Measurements from ENCODE around the gene EPB41L3.
A peak's percentile ranks its signal among the peaks of the same experiment; 100 is the strongest.

EPB41L3 gene

DNA sequence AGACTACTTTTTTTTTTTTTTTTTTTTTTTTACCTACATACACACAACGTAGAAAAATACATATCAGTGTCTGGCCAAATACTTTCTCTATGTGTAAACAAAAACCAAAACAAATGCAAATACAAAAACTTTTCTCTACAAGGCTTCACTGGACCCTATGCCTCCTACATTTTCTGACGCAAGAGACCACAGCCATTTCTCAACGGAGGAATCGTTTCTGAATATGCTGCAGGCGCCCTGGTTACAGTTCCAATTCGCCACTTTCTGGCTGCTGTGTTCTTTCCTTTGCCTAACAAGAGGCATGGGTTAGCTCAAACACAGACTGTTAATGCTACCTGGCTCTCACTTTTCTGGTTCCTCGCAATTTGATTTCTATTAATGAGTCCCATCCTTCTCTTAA, 96.4 kb downstream of the EPB41L3 start:
- peak; percentile 4 for DNase-seq

DNA sequence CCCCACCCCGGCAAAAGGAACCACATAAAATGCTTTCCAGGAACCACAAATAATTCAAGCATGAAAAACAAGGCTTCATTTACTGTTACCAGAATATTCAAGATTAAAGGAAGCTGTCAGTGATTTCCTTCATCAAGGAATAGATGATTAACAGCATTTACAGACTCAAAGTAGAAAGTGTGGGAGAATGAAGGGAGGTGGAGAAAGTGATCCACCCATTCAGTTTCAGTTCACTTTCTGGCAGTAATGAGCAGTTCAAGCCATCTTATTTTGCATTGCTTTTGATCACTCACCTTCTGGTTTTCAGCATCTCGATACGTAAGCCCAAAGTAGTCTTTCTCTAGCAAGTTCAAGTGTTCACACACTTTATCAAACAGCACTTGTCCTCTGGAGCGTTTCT, 99.0 kb downstream of the EPB41L3 start:
- DNase-seq: no peak

DNA sequence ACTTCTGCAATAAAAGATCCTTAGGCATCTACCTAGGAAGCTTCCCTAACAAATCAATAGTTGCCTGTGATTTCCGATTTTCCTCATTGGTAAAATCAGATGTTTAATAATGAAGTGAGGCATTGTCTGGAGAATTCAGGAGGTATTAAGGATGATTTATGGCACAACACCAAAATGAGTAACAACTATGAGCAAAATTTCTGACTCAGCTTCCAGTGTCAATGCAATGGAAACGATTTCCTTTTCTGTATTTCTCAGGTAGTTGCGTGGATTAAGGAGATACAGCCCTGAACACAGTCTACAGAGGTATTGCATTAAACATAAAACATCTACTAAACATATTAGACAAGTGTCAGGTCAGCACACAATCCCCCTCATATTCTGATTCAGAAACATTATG, 99.5 kb downstream of the EPB41L3 start:
- DNase-seq: no peak

DNA sequence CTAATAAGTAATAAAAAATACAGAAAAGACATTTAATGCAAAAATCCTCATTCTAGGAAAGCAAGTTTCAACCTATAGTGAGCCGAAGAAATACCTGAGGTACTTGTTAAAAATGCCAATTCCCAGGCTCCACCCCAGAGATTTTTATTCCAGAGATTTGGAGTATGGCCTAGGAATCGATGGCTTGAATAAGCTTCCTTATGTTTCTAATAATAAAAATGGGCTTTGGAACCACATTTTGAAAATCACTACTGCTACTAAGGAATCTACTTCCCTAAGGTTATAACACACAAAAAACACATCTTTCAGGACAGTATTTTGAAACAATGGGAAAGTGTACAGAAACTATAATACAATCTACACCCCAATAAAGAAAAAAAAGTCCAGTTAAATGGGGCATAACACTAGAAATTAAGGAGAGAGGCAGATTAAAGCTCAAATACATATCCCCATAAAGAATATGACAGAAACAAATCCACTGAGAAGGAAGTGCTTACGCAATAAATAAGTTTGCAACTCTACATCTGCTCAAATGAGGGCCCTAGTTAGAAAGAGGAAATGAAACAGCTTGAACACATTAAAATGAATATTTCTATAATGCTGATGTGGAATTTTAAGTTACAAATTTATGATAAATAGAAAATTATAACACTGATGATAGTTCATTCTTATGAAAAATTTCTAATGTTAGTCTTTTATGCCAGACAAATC, 103.7 kb downstream of the EPB41L3 start:
- peak; percentile 48 for DNase-seq

DNA sequence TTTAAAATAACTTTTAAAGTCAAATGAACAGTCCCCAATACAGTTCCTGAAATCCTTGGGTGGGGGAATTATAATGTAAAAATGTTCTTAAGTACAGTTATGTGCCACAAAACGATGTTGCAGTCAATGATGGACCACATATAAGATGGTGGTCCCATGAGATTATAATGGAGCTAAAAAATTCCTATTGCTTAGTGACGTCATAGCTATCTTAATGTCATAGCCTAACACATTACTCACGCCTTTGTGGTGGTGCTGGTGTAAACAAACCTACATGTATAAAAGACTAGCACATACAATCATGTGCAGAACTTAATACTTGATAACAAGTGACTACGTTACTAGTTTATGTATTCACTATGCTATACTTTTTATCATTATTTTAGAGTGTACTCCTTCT, 109.4 kb downstream of the EPB41L3 start:
- DNase-seq: no peak

DNA sequence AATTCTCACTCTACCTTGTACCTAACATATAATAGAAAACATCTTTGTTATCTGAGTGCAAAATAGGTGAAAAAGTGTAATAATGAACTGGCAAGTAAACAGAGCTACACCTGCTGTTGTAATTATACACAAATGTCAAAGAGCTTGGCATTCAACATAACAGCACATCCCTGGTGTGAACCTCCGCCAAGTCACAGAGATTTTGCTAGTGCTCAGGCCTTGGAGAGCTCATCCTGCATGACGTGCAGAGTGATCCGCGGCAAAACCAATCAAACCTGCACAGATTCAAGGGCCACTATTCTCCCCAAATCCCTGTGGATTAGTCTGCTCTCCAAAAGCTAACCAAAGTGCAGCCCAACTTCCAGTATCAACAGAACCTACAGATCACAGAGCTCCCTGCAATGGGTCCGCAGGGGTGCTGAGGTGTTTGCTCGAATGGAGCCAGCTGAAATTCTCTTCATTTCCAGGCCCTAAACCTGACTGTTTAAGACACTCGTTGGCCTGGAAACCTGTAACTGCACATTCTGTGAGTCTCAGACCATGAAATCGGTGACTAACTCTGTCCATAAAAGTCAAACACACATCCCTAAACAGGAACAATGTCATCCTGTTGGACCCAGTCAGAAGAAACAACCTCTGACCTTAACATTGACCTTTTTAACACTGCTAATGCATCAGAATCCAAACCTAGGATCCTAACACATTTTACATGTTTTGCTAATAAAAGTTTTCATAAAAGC, 111.8 kb downstream of the EPB41L3 start:
- DNase-seq: no peak

DNA sequence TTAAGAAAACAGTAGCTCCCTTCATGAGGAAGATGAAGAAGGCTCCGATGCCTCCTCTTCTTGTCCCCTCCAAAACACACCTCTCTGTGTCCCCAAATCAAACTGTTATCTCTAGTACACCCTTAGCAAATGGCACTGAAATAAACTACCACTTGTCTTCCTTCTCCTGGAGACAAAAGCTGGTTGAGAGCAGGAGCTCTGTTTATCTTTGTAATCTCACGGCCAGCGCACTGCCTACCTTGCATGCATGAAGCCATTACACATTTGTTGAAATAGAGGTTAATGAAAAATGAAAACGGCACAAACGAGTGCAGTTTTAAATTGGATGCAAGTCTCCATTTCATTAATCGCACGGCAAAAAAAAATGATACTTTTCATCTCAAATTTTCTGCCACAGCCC, 113.7 kb downstream of the EPB41L3 start:
- DNase-seq: no peak

DNA sequence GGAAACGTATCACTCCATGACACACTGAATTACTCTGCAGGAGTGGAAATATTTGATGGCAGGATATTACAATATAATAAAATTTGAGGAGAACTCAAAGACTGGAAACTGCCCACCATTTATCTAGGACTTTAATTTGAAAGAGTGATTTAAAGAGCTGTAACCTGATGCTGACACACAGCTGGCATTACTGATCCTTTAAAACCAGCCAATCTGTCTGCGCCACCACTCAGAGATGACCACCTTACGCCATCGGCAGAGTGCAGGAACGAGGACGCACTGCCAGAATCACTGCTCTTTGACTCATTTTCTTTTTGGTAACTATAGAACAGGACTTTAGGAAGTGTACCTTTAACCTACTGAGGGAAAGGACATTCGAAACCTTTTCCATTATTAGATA, 114.1 kb downstream of the EPB41L3 start:
- DNase-seq: no peak

DNA sequence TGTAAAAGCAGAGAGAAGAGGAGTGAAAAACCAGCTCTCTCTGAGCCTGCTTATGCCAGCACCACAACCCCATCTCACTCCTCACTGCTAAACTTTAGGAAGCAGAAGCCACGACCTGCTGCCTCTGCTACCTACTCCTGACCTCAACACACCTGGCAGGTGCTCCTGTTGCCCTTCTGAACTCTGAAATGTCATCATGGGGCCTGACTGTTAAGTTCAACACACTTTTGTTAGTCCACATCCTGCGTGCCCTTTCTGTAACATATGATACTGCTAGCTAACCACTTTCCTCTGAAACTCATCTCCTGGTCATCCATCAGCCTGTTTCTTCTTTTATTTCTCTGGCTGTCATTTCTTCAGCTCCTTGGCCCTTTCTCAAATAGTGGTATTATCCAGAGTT, 118.1 kb downstream of the EPB41L3 start:
- no peak for DNase-seq

DNA sequence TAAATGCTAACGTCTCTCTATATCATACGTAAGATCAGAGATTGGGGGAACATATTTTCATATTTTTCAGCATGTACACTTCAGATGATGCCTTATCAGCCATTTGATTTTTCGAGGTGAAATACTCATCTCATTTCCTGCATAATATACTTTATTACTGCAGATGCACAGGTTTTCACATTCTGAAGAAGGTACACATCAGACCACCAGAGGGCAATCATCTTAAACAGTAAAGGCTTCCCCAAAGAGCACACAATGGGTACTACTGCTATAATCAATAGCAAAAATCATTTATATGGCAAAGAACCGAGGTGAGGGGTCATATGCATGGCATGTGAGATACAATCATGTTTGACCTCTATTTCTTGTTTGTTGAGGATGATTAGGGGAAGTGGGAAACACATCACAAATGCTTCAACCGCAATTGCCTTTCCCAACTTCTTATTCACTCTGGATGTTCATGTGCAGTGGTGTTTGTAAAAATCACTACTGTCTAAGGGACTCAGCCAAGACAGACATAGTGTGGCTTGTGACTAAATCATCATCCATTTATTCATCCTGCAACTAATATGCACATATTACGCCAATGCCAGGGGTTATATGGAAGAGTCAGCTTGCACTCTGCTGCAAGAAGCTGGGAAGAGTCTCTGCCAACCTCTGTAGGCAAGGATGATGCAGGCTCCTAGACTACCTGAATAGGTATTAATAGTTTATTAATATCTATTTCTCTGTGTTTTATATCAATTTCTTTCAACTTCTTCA, 118.7 kb downstream of the EPB41L3 start:
- DNase-seq: peak; percentile 70

DNA sequence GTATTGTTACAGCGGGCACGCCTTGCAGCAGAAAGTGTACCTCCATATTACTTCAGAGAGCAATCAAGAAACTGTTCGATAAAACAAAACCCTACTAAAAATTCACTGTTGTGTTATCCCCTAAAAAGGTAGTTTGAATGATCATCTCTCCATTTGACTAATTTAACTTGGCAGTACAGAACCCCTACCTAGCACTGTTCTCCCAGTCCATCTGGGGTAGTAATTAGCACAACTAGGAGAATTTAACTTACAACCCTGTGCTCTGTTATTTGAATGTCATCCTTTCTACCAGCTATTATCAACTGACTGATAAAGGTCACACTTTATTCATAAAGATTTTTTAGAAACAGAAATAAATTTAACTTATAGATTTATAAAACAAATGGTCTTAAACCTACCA, 121.2 kb downstream of the EPB41L3 start:
- no peak for DNase-seq

DNA sequence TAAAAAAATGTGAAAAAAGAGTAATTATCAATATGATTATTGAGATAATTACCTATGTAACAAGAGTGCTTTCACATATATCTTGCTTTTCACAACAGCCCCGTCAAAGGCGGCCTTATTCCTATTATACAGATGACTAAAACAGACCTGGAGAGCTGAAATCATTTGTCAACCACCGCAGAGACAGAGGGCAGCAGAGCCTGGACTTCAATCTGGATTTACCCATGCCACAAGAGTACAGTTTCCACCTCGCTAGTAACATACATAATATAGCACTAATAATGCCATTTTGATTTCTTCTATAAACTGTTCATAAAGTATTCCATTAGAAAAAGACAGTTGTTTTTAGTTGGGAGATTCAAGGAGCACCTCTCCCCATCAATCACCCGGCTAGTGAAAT, 121.8 kb downstream of the EPB41L3 start:
- no peak for DNase-seq

DNA sequence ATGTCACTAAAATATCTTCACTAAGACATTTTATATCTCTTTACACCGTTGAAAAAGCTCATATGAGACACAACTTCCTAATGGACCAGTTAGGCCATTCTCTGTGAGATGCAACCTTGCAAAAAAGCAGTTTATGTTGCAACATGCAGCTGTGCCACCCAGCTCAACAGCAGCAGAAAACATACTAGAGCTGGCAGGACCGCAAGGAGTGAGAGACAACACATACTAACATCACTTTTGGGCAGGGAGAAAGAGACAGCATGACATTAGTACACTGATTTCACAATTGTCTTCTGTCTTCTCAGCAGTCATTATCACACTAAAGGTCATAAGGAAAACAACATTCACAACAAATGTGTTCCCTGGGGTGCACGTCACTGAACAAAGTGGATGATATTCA, 122.9 kb downstream of the EPB41L3 start:
- DNase-seq: no peak

DNA sequence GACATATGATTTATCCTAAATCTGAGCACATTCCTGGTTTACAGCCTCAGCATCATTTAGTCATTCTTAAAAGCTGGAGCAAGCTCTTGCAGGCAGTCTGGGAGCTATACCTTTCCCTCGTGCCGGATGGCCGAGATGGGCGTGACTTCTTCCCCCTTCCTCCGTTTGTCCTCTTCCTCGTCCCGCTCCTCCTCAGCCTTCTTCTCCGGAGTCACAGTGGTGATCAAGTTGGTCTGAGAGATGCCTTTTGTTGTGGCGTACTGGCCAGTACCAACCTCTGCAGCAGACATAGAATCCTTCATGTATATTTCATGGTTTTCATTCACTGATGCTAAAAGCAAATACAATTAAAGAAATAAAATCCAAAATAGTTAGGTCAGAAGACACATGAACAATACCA, 124.2 kb downstream of the EPB41L3 start:
- DNase-seq: no peak

DNA sequence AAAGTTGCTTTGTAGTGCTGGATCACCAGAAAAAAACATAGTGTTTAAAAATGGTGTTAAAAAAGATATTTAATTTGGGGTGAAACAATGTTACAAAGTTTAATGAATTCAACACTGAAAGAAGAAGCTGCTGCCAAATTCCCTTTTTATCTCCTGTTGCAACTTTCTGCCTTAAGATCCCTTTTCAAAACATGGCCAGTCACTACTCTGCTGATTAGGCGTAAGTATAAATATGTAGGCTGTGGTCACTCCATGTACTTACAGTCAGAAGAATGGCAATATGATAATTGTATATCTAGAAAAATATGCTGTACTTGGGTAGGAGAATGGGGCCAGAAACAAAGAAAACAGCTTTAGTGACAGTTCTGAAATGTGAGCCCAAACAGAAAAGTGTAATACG, 124.8 kb downstream of the EPB41L3 start:
- no peak for DNase-seq

DNA sequence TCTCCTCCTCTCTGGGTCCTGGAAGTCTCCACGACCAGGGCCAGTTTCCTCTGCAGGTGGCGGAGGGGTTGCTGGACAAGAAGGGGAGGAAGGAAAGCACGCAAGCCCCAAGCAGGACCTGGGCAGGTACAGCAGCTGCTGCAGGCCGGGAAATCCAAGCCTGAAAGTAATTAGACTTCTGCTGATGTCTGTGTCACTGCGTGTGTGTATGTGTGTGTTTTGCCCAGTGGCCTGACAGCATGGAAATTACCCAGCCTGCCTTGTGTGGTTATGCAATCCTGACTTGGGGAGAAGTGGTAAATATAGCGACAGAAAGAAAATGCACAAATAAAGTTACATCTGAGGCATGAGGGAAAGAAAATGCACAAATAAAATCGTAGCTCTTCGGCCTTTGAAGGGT, 126.5 kb downstream of the EPB41L3 start:
- DNase-seq: peak; percentile 36

DNA sequence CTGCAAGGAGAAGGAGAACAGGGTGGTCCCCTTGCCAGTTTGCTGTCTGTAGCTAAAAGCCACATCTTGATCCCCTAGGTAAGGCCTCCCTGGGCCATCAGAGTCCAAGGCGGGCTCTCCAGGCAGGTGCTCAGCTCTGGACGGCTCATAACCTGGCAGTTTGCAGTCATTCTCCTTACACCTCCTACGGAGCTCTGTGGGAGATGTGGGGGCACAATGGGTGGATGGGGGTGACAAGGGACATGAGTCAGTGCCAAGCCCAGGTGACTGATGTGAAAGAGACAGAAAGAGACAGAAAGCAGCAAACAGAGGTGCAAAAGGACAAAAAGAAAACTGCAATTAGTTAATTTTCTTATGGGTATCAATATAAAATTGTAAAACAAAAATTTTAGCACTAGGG, 127.7 kb downstream of the EPB41L3 start:
- DNase-seq: no peak

DNA sequence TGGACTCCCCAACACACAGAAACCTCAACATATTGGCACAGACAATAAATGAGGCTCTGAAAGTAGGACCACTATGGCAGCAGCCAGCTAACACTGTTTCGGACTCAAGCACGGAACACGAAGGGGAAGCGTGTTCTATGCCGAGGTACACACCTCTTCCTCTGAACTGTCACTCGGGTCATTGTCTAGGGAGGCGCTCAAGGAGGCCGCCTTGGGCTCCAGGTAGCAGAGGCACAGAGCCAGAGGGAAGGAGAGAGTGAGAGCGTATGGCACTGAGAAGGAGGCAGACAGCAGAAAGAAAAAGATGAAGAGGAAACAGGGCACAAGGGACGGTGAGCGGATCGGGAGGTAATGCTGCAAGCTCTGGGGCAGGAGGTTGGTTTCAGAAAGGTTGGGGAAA, 128.1 kb downstream of the EPB41L3 start:
- DNase-seq: no peak

DNA sequence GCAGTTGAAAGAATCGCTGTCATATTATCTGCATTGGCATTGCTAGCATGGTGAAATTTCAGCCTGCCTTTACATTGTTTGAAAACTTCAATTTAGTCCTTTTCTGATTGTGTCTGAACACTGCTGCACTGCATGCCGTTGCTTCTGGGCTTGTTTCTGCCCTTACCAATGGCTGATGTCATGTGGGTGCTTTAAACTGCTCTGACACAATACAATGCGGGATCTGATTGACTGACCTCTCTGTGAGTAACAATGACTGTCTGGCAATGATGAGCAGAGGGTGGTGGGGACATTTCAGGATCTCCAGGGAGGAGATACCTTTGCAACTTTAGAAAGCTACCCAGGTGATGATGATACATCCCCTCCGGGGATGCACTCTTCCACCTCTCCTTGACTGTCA, 128.8 kb downstream of the EPB41L3 start:
- no peak for DNase-seq

DNA sequence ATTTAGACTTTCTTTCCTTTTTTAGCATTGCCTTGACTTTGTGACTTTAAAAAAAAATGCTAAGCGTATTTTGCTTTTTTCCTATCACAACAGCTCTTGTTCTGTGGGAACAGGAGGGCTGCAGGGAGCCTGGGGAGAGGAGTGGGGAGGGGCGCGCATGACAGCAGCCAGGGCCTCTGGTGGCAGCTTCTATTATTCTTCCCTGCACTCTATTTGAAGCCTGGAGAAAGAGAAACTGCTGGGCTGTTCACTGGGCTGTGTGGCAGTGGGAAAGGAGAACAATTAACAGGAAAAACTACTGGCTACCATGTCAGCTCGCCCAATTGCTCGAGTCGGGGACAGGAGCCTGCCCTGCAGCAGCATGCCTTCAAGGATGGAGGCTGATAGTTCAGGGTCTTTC, 129.3 kb downstream of the EPB41L3 start:
- DNase-seq: no peak

DNA sequence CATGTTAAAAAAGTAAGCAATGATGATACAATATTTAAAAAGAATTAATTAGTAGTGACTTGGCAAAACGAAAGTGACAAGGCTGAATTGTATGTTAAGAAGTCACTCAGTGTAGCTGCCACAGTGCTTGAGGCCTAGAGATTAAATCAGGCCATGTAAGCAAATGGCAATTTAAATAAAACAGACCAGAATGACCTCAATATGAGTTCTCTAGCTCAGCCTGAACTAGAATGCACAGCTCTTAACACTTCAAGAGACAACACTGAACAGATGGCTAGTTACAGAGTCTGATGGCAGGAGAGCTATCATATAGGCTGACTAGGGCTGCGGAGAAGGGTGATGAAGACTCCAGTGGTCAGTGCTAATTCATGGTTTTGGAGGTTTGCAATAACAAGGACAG, 130.3 kb downstream of the EPB41L3 start:
- DNase-seq: no peak

DNA sequence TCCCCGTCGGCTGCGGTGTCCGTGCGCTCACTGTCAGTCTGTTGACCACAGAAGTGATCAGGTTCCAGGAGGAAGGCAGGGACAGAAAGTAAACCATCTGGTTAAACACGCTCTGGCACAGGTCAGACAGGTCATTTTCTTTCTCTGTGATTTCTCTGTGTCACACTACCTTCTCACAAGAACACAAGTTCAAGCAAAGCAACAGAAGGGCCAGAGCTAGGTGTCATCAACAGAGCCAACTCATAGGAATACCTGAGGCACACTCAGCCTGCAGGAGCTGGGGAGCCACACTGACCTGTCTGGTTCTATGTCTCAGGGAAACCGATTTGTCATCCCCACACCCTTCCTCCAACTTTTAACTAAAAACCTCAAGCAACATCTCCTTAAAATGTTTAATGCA, 133.2 kb downstream of the EPB41L3 start:
- no peak for DNase-seq

DNA sequence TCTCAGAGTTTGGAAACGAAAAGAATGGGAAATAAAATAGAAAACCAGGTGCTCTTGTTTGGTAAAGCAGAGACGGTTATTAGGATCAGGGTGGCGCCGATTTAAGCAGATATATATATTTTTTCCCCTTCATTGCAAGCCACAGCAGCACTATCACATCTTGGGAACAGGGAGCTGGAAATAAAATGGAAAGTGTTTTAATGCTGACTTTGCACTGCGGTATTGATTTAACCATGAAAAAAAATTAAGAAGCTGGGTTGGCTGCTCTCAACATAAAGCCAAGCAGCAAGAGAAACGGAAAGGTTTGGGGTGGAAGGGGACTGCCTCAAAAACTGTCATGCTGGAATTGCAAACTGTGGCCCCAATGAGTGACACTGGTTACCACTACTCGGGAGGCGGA, 145.5 kb downstream of the EPB41L3 start:
- DNase-seq: no peak

DNA sequence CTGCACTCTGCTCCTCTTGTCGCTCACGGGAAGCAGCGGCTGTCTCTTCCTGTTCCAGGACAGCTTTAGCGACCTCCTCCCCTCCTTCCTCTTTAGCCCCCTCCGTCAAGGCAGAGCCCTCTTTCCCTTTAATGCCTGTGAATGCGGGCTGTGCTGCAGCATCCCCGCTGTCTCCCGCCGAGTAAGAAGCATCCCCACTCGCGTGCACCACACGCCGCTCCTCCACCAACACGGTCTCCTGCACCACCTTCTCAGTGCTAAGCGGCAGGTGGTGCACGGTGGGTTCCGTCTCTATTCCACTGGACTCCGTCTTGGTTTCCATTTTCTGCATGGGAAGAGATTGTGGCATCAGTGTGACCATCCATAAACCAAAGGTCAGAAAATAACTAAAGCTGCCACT, 146.7 kb downstream of the EPB41L3 start:
- no peak for DNase-seq

Measured in hematopoietic multipotent progenitor cell treated with erythropoietin and hydrocortisone succinate and interleukin-3 and kit ligand, for 6 days (in vitro differentiated cells).